Osteoblast (primary cell): Measurements from ENCODE around the gene CEACAM18. TPM values are rescaled to one million over a fixed set of nuclear protein-coding genes. Genes with fewer than 3 reads are reported as not detected.

ENCODE experiments used
- DNase-seq: peaks from one replicate; pipeline ENCODE4 v3.0.0; 2011; ENCODE audit warnings: low spot score, mixed read lengths; ENCODE audit not compliant: insufficient read length; ENCODE audit errors: missing footprints
- H2AFZ ChIP-seq: 2 replicates; pipeline ENCODE4 v1.6.0; 2011; ENCODE audit warnings: mild to moderate bottlenecking, low read length
- H3K27ac ChIP-seq: 2 replicates; pipeline ENCODE4 v1.5.1; 2011; ENCODE audit warnings: mild to moderate bottlenecking, low read depth, low read length, moderate library complexity
- H3K27me3 ChIP-seq: 2 replicates; pipeline ENCODE4 v1.6.0; 2012; ENCODE audit warnings: mild to moderate bottlenecking, control low read depth, inconsistent platforms, low read length, moderate library complexity; ENCODE audit not compliant: insufficient read depth
- H3K36me3 ChIP-seq: 2 replicates; pipeline ENCODE4 v1.5.1; 2011; ENCODE audit warnings: mild to moderate bottlenecking, low read length, control low read depth, moderate library complexity; ENCODE audit not compliant: insufficient read depth
- H3K4me1 ChIP-seq: 2 replicates; pipeline ENCODE4 v1.5.1; 2011; ENCODE audit warnings: mild to moderate bottlenecking, low read length, control low read depth, moderate library complexity; ENCODE audit not compliant: insufficient read depth
- H3K4me2 ChIP-seq: 2 replicates; pipeline ENCODE4 v1.6.0; 2011; ENCODE audit warnings: mild to moderate bottlenecking, low read length; ENCODE audit not compliant: insufficient read depth
- H3K4me3 ChIP-seq: fragments of 200-600 bp; sonication (generic); 3 replicates; pipeline ENCODE4 v1.5.1; 2012; ENCODE audit warnings: mild to moderate bottlenecking, low read length, inconsistent platforms; ENCODE audit not compliant: insufficient read depth
- H3K79me2 ChIP-seq: 2 replicates; pipeline ENCODE4 v1.6.0; 2012; ENCODE audit warnings: mild to moderate bottlenecking, low read length, control low read depth, inconsistent platforms; ENCODE audit not compliant: insufficient read depth
- H3K9me3 ChIP-seq: 2 replicates; pipeline ENCODE4 v1.5.1; 2011; ENCODE audit warnings: low read depth, low read length, control low read depth
- H4K20me1 ChIP-seq: 2 replicates; pipeline ENCODE4 v1.6.0; 2012; ENCODE audit warnings: mild to moderate bottlenecking, low read length, control low read depth; ENCODE audit not compliant: insufficient read depth
- CTCF ChIP-seq: IDR thresholded peaks from 2 replicates; pipeline ENCODE4 v1.5.1; 2011; ENCODE audit warnings: mild to moderate bottlenecking, low read depth, low read length, moderate library complexity; ENCODE audit errors: extremely low read depth
- total RNA-seq: library from RNA; depleted of rRNA; stranded (reverse); fragments of >200 nt; gene quantifications from 2 replicates; pipeline ENCODE4 v1.2.3, GENCODE V29; 2012

The CEACAM18 gene
- total RNA-seq, 1 donor, result not detected

- no peaks in the 10 kb centered on the region for H3K4me1 ChIP-seq
- H4K20me1 ChIP-seq, result no peaks in the 10 kb centered on the region
- H3K27ac ChIP-seq, result no peak overlapping the region
- H3K79me2 ChIP-seq, result no peaks in the 10 kb centered on the region
- H2AFZ ChIP-seq, result no peak overlapping the region
- no peak overlapping the region for H3K4me3 ChIP-seq
- no peaks in the 10 kb centered on the region for H3K9me3 ChIP-seq
- no peak for DNase-seq
- H3K27me3 ChIP-seq, result no peaks in the 10 kb centered on the region
- TF ChIP-seq CTCF, result no peak
- no peak overlapping the region for H3K4me2 ChIP-seq
- H3K36me3 ChIP-seq, result no peaks in the 10 kb centered on the region
Observed at GRCh38 chr19:51450730-51451307, 27.5 kb upstream of the CEACAM18 start.

- Histone ChIP-seq H3K4me2 (no peak overlapping the region), H3K4me1 (no peaks in the 10 kb centered on the region), H3K4me3 (no peak overlapping the region), H3K79me2 (no peaks in the 10 kb centered on the region), H3K9me3 (no peaks in the 10 kb centered on the region), H3K27ac (no peak overlapping the region), H3K36me3 (no peaks in the 10 kb centered on the region), H3K27me3 (no peaks in the 10 kb centered on the region), H4K20me1 (no peaks in the 10 kb centered on the region), H2AFZ (no peak overlapping the region)
- no peak for TF ChIP-seq CTCF
- DNase-seq, result peak; percentile 54
Observed at GRCh38 chr19:51456541-51457290, 21.6 kb upstream of the CEACAM18 start.

GRCh38 chr19:51457351-51458013 is 20.9 kb upstream of the CEACAM18 start:
- Histone ChIP-seq H4K20me1 (no peaks in the 10 kb centered on the region), H2AFZ (no peak overlapping the region), H3K4me2 (no peak overlapping the region), H3K27me3 (peaks cover 3% of the 10 kb centered on the region), H3K4me3 (no peak overlapping the region), H3K79me2 (no peaks in the 10 kb centered on the region), H3K27ac (no peak overlapping the region), H3K4me1 (no peaks in the 10 kb centered on the region), H3K9me3 (no peaks in the 10 kb centered on the region), H3K36me3 (no peaks in the 10 kb centered on the region)
- DNase-seq, result no peak
- no peak for TF ChIP-seq CTCF

- DNase-seq, result no peak
- TF ChIP-seq CTCF, result no peak
Observed at GRCh38 chr19:51458051-51458645, 20.2 kb upstream of the CEACAM18 start, which contains the start of gene SIGLEC8. Gene SIGLEC8 (minus strand): TSS chr19:51458454. CDS start chr19:51458387, 67 bp downstream.

More at GRCh38 chr19:51458051-51458645, 20.2 kb upstream of the CEACAM18 start, which contains the start of gene SIGLEC8:
- Histone ChIP-seq H3K4me2 (no peak within 1 kb of the TSS), H3K4me1 (no peaks in the 10 kb centered on the region), H3K9me3 (no peaks in the 10 kb centered on the region), H3K4me3 (no peak within 1 kb of the TSS), H3K27ac (no peak within 1 kb of the TSS), H3K79me2 (no peaks in the 10 kb centered on the region), H3K36me3 (no peaks in the 10 kb centered on the region), H2AFZ (no peak within 1 kb of the TSS), H4K20me1 (no peaks in the 10 kb centered on the region), H3K27me3 (peaks cover 6% of the 10 kb centered on the region)
